HCT116 (cell line): Measurements from ENCODE around the gene LRIF1. TPM values are rescaled to one million over a fixed set of nuclear protein-coding genes. Genes with fewer than 3 reads are reported as not detected.

Experiments used
- ATAC-seq: fragments of 200-7000 bp; cut with Tn5 transposase; 2 replicates; pipeline ENCODE4 v1.9.1; 2020; ENCODE audit warnings: mild to moderate bottlenecking, moderate library complexity
- BruUV-seq: library from RNA; stranded (reverse); fragments of 400-500 nt; replicated peaks from 2 replicates; lab custom pipeline; 2021; lab: Mats Ljungman, UMichigan
- CTCF ChIA-PET: fragments of 300-600 bp; sonication (Branson Sonifier 250); formaldehyde crosslinking; loops from one replicate; lab custom pipeline; 2021; ENCODE audit warnings: antibody characterized with exemption; lab: Charles Lee
- POLR2A ChIA-PET: fragments of 300-600, 350-600 bp; sonication (Branson Sonifier 250); formaldehyde crosslinking; loops from one replicate; lab custom pipeline; 2021; ENCODE audit warnings: antibody characterized with exemption; lab: Charles Lee
- RAD21 ChIA-PET, 2 experiments: fragments of 300-600 bp; sonication (Branson Sonifier 250); formaldehyde crosslinking; loops; one replicate each; lab custom pipeline; 2023; ENCODE audit warnings: low total read pairs in 2 of 2; ENCODE audit not compliant: uncharacterized antibody in 2 of 2, unreplicated experiment in 2 of 2, low non-redundant PET in 1 of 2; lab: Charles Lee
- DNase-seq: peaks from one replicate; pipeline ENCODE4 v3.0.0-alpha.2; 2010; ENCODE audit warnings: low read depth, low spot score
- H2AFZ ChIP-seq: fragments of 200-600 bp; shearing (Covaris generic), sonication (generic); 2 replicates; pipeline ENCODE4 v1.6.1; 2017; ENCODE audit warnings: low read depth, mixed run types, mixed read lengths, antibody characterized with exemption, low read length; ENCODE audit not compliant: poor library complexity, severe bottlenecking
- H3K27ac ChIP-seq: 2 replicates; pipeline ENCODE4 v1.5.1; 2012; ENCODE audit warnings: low read depth, low read length
- H3K27me3 ChIP-seq: fragments of 200-600 bp; sonication (generic); 2 replicates; pipeline ENCODE4 v1.6.1; 2016; ENCODE audit warnings: mixed run types, low read length, mixed read lengths; ENCODE audit not compliant: insufficient read depth
- H3K36me3 ChIP-seq, 2 experiments: fragments of 200-500 bp in 1 of 2; fragments of 200-600 bp in 1 of 2; sonication (Bioruptor generic) in 1 of 2; sonication (generic) in 1 of 2; 2 replicates each; pipeline versions ENCODE4 v1.5.1 to v1.6.1; 2014 to 2016; ENCODE audit warnings: low read length in 2 of 2, inconsistent platforms in 1 of 2, mixed read lengths in 1 of 2, mixed run types in 1 of 2; ENCODE audit not compliant: insufficient read depth in 2 of 2, control insufficient read depth in 1 of 2
- H3K4me1 ChIP-seq, 2 experiments: fragments of 200-600 bp in 1 of 2; sonication (generic) in 1 of 2; 2 replicates each; pipeline versions ENCODE4 v1.5.1 to v1.6.1; 2012 to 2017; ENCODE audit warnings: low read length in 2 of 2, inconsistent platforms in 1 of 2, mild to moderate bottlenecking in 1 of 2, mixed read lengths in 1 of 2, mixed run types in 1 of 2, moderate library complexity in 1 of 2; ENCODE audit not compliant: insufficient read depth in 2 of 2, control insufficient read depth in 1 of 2
- H3K4me2 ChIP-seq: fragments of 200-600 bp; sonication (generic); 2 replicates; pipeline ENCODE4 v1.6.1; 2017; ENCODE audit warnings: mixed run types, low read length, mixed read lengths
- H3K4me3 ChIP-seq, 2 experiments: fragments of 200-600 bp in 1 of 2; sonication (generic) in 1 of 2; replicated peaks in 1 of 2; 2 replicates each; pipeline ENCODE4 v1.5.1; 2011 to 2016; ENCODE audit warnings: low read length in 2 of 2, control low read depth in 1 of 2, low read depth in 1 of 2, mild to moderate bottlenecking in 1 of 2, mixed read lengths in 1 of 2, mixed run types in 1 of 2
- H3K79me2 ChIP-seq: fragments of 200-600 bp; sonication (generic); 2 replicates; pipeline ENCODE4 v1.6.1; 2017; ENCODE audit warnings: mild to moderate bottlenecking, mixed run types, low read length, moderate library complexity, mixed read lengths; ENCODE audit not compliant: insufficient read depth
- H3K9ac ChIP-seq: fragments of 200-600 bp; sonication (generic); 2 replicates; pipeline ENCODE4 v1.6.1; 2016; ENCODE audit warnings: low read length, mixed read lengths
- H3K9me2 ChIP-seq: fragments of 200-600 bp; sonication (generic), shearing (Covaris generic); 2 replicates; pipeline ENCODE4 v1.6.1; 2017; ENCODE audit warnings: mixed run types, mild to moderate bottlenecking, moderate library complexity; ENCODE audit not compliant: insufficient read depth
- H3K9me3 ChIP-seq, 2 experiments: fragments of 200-500 bp in 1 of 2; fragments of 200-600 bp in 1 of 2; sonication (Bioruptor generic) in 1 of 2; sonication (generic) in 1 of 2; 2 replicates each; pipeline ENCODE4 v1.6.1; 2014 to 2017; ENCODE audit warnings: low read length in 2 of 2, mixed read lengths in 2 of 2, inconsistent platforms in 1 of 2, low read depth in 1 of 2, mild to moderate bottlenecking in 1 of 2, mixed run types in 1 of 2, moderate library complexity in 1 of 2; ENCODE audit not compliant: control insufficient read depth in 1 of 2, insufficient read depth in 1 of 2
- H4K20me1 ChIP-seq: fragments of 200-600 bp; sonication (generic), shearing (Covaris generic); 2 replicates; pipeline ENCODE4 v1.6.1; 2017; ENCODE audit warnings: mixed run types, mild to moderate bottlenecking, moderate library complexity; ENCODE audit not compliant: insufficient read depth
- CBX3 ChIP-seq: IDR thresholded peaks from 2 replicates; pipeline ENCODE4 v1.6.1; 2012; ENCODE audit warnings: low read depth
- CEBPB ChIP-seq: IDR thresholded peaks from 2 replicates; pipeline ENCODE4 v1.6.1; 2012; ENCODE audit warnings: low read depth
- ELF1 ChIP-seq: IDR thresholded peaks from 2 replicates; pipeline ENCODE4 v1.6.1; 2012; ENCODE audit warnings: low read depth, borderline replicate concordance
- EZH2phosphoT487 ChIP-seq: fragments of 200-600 bp; IDR thresholded peaks from 2 replicates; pipeline ENCODE4 v1.6.1; 2018; ENCODE audit warnings: antibody characterized with exemption, borderline replicate concordance
- FOSL1 ChIP-seq: IDR thresholded peaks from 2 replicates; pipeline ENCODE4 v1.6.1; 2012; ENCODE audit warnings: low read depth
- JUND ChIP-seq: IDR thresholded peaks from 2 replicates; pipeline ENCODE4 v1.6.1; 2012
- RAD21 ChIP-seq: IDR thresholded peaks from 2 replicates; pipeline ENCODE4 v1.6.1; 2012; ENCODE audit warnings: low read depth, mild to moderate bottlenecking
- SIN3A ChIP-seq: IDR thresholded peaks from 2 replicates; pipeline ENCODE4 v1.6.1; 2012; ENCODE audit warnings: low read depth
- SRF ChIP-seq: IDR thresholded peaks from 2 replicates; pipeline ENCODE4 v1.6.1; 2012; ENCODE audit warnings: low read depth
- TCF7L2 ChIP-seq: IDR thresholded peaks from 2 replicates; pipeline ENCODE4 v1.7.0; 2011; ENCODE audit warnings: borderline replicate concordance, inconsistent platforms; ENCODE audit not compliant: insufficient read depth, insufficient read length; ENCODE audit errors: extremely low read depth
- YY1 ChIP-seq: IDR thresholded peaks from 2 replicates; pipeline ENCODE4 v1.6.1; 2011; ENCODE audit warnings: low read length, low read depth, moderate library complexity, mild to moderate bottlenecking; ENCODE audit not compliant: insufficient replicate concordance; ENCODE audit errors: extremely low read depth
- ZNF274 ChIP-seq: fragments of 200-500 bp; sonication (Bioruptor generic); IDR thresholded peaks from 2 replicates; pipeline ENCODE4 v1.6.1; 2014; ENCODE audit warnings: mild to moderate bottlenecking, low read depth, low read length, inconsistent platforms
- intact Hi-C: fragments of 100-400 bp; cut with micrococcal nuclease; formaldehyde crosslinking; loops from 2 replicates; pipeline ENCODE4 v1.10.0; 2022
- total RNA-seq: library from RNA; stranded (reverse); gene quantifications from one replicate; pipeline ENCODE4 v1.2.1, GENCODE V29; 2021; ENCODE audit not compliant: unreplicated experiment
- TF ChIP-seq, protein P1 (sequence below): IDR thresholded peaks from 2 replicates; pipeline ENCODE4 v1.6.1; 2012
- TF ChIP-seq, protein P2 (sequence below), 3 experiments: fragments of 200-600 bp in 1 of 3; sonication (generic) in 1 of 3; IDR thresholded peaks in 2 of 3; conservative IDR thresholded peaks in 1 of 3; 2 replicates each; pipeline ENCODE4 v1.5.1; 2012 to 2017; ENCODE audit warnings: low read depth in 2 of 3, low read length in 2 of 3, antibody characterized with exemption in 1 of 3, borderline replicate concordance in 1 of 3, control low read depth in 1 of 3, mild to moderate bottlenecking in 1 of 3, mixed read lengths in 1 of 3, mixed run types in 1 of 3, moderate library complexity in 1 of 3; ENCODE audit not compliant: insufficient read depth in 1 of 3
- TF ChIP-seq, protein P3 (sequence below): IDR thresholded peaks from 2 replicates; pipeline ENCODE4 v1.6.1; 2012; ENCODE audit warnings: low read depth

The LRIF1 gene
- total RNA-seq, 1 experiment from 2014 or later: 21.8 TPM

- intact Hi-C loops: no loop called here
- H3K27ac ChIP-seq: peak overlapping the region; percentile 7; the same call in 1 of the 2 replicates
- ChIA-PET CTCF (no interaction called here), POLR2A (no interaction called here), RAD21 (no interaction called here)
- H3K4me1 ChIP-seq: peaks cover 3 to 12% of the 10 kb centered on the region in 2 experiments
- H3K9me2 ChIP-seq: no peaks in the 10 kb centered on the region
- H2AFZ ChIP-seq: peak overlapping the region; percentile 95
- no peaks in the 10 kb centered on the region for H3K9me3 ChIP-seq
- no peak for DNase-seq
- no TSS peak for BruUV-seq
- peak overlapping the region; percentile 65 for H3K4me2 ChIP-seq
- no peaks in the 10 kb centered on the region for H4K20me1 ChIP-seq
- no peak for ATAC-seq
- no peaks in the 10 kb centered on the region for H3K27me3 ChIP-seq
- no peaks in the 10 kb centered on the region for H3K79me2 ChIP-seq
- peak overlapping the region; percentile 38; the same call in 1 of the 2 replicates for H3K9ac ChIP-seq
- TF ChIP-seq RAD21: no peak
- no peak for TF ChIP-seq CBX3
- TF ChIP-seq YY1: no peak
- TF ChIP-seq TCF7L2: no peak
- no peak for TF ChIP-seq SIN3A
- TF ChIP-seq EZH2phosphoT487: no peak
- TF ChIP-seq CEBPB: no peak
- TF ChIP-seq ZNF274: no peak
- no peak for TF ChIP-seq SRF
- no peak for TF ChIP-seq JUND
- TF ChIP-seq, protein P1, sequence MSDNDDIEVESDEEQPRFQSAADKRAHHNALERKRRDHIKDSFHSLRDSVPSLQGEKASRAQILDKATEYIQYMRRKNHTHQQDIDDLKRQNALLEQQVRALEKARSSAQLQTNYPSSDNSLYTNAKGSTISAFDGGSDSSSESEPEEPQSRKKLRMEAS: no peak
- H3K4me3 ChIP-seq: peak overlapping the region; percentile 12 to 46; a peak in 2 of 4 replicates
- H3K36me3 ChIP-seq: no peaks in the 10 kb centered on the region
Measured at GRCh38 chr1:110916274-110916668, 47.5 kb downstream of the LRIF1 start.

GRCh38 chr1:110915804-110916203 is 47.9 kb downstream of the LRIF1 start:
- Histone ChIP-seq H2AFZ (peak overlapping the region; percentile 95), H3K9me3 (no peaks in the 10 kb centered on the region), H3K4me2 (no peak overlapping the region), H3K9ac (no peak overlapping the region), H3K4me3 (no peak overlapping the region), H3K27me3 (no peaks in the 10 kb centered on the region), H3K36me3 (no peaks in the 10 kb centered on the region), H3K9me2 (no peaks in the 10 kb centered on the region), H3K4me1 (peaks cover 3 to 12% of the 10 kb centered on the region in 2 experiments), H3K79me2 (no peaks in the 10 kb centered on the region), H3K27ac (no peak overlapping the region), H4K20me1 (no peaks in the 10 kb centered on the region)
- ATAC-seq (no peak), DNase-seq (no peak)
- POLR2A ChIA-PET: no interaction called here
- BruUV-seq: no TSS peak
- RAD21 ChIA-PET: no interaction called here
- intact Hi-C loops: no loop called here
- CTCF ChIA-PET: no interaction called here
- TF ChIP-seq CBX3: no peak
- no peak for TF ChIP-seq SIN3A
- no peak for TF ChIP-seq SRF
- TF ChIP-seq, protein P2, sequence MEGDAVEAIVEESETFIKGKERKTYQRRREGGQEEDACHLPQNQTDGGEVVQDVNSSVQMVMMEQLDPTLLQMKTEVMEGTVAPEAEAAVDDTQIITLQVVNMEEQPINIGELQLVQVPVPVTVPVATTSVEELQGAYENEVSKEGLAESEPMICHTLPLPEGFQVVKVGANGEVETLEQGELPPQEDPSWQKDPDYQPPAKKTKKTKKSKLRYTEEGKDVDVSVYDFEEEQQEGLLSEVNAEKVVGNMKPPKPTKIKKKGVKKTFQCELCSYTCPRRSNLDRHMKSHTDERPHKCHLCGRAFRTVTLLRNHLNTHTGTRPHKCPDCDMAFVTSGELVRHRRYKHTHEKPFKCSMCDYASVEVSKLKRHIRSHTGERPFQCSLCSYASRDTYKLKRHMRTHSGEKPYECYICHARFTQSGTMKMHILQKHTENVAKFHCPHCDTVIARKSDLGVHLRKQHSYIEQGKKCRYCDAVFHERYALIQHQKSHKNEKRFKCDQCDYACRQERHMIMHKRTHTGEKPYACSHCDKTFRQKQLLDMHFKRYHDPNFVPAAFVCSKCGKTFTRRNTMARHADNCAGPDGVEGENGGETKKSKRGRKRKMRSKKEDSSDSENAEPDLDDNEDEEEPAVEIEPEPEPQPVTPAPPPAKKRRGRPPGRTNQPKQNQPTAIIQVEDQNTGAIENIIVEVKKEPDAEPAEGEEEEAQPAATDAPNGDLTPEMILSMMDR (IDR thresholded peaks at IDR 0.05 in 2 of 3, conservative IDR thresholded peaks at IDR 0.05 in 1 of 3; ENCODE audit: borderline replicate concordance in 1 of 3, insufficient read depth in 1 of 3, low read depth in 2 of 3, low read length in 2 of 3): no peak
- no peak for TF ChIP-seq TCF7L2
- no peak for TF ChIP-seq FOSL1
- no peak for TF ChIP-seq YY1
- no peak for TF ChIP-seq ELF1
- TF ChIP-seq, protein P3, sequence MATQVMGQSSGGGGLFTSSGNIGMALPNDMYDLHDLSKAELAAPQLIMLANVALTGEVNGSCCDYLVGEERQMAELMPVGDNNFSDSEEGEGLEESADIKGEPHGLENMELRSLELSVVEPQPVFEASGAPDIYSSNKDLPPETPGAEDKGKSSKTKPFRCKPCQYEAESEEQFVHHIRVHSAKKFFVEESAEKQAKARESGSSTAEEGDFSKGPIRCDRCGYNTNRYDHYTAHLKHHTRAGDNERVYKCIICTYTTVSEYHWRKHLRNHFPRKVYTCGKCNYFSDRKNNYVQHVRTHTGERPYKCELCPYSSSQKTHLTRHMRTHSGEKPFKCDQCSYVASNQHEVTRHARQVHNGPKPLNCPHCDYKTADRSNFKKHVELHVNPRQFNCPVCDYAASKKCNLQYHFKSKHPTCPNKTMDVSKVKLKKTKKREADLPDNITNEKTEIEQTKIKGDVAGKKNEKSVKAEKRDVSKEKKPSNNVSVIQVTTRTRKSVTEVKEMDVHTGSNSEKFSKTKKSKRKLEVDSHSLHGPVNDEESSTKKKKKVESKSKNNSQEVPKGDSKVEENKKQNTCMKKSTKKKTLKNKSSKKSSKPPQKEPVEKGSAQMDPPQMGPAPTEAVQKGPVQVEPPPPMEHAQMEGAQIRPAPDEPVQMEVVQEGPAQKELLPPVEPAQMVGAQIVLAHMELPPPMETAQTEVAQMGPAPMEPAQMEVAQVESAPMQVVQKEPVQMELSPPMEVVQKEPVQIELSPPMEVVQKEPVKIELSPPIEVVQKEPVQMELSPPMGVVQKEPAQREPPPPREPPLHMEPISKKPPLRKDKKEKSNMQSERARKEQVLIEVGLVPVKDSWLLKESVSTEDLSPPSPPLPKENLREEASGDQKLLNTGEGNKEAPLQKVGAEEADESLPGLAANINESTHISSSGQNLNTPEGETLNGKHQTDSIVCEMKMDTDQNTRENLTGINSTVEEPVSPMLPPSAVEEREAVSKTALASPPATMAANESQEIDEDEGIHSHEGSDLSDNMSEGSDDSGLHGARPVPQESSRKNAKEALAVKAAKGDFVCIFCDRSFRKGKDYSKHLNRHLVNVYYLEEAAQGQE: no peak
- no peak for TF ChIP-seq EZH2phosphoT487
